ENCODE measurements around the gene PSMD12.
A peak's percentile ranks its signal among the peaks of the same experiment; 100 is the strongest.

PSMD12 gene

GRCh38 chr17:67297454-67297960 lies 68.9 kb downstream of the PSMD12 start:
- no peak for DNase-seq

- DNase-seq = no peak
Observed at GRCh38 chr17:67294451-67295199, 71.8 kb downstream of the PSMD12 start.

GRCh38 chr17:67293251-67294203 lies 72.8 kb downstream of the PSMD12 start:
- DNase-seq = peak; percentile 11

GRCh38 chr17:67290711-67291291 lies 75.6 kb downstream of the PSMD12 start:
- no peak for DNase-seq

- DNase-seq = no peak
Observed at GRCh38 chr17:67290244-67290643, 76.1 kb downstream of the PSMD12 start.

GRCh38 chr17:67289181-67289876 lies 77.0 kb downstream of the PSMD12 start:
- DNase-seq = no peak

All from kidney glomerular epithelial cell (primary cell).